ENCODE data around the gene BCAS3. TPM values are rescaled to one million over a fixed set of nuclear protein-coding genes. Genes with fewer than 3 reads are reported as not detected.

Gene BCAS3
- total RNA-seq, 4 donors from 2014 or later: 20.7 to 76.3 (median 39.8) TPM

GRCh38 chr17:61276806-61277205 is 599.2 kb downstream of the BCAS3 start:
- 91 to 92% methylated on average over 2 of the region's 2 CpGs for WGBS, 2 donors (ENCODE audit: low coverage in 1 of 2)
- in situ Hi-C loops (cut with MboI; ENCODE audit: low pct_ligation_motif_present in 1 of 4, low pct_unique_long_range_greater_than_20kb in 1 of 4, low sequenced_read_pairs in 3 of 4): no loop called here
- Histone ChIP-seq H3K4me3 (no peak overlapping the region), H3K27me3 (no peaks in the 10 kb centered on the region), H3K9me3 (no peaks in the 10 kb centered on the region), H3K27ac (no peak overlapping the region), H3K4me1 (no peaks in the 10 kb centered on the region), H3K36me3 (no peaks in the 10 kb centered on the region)
- no peak for DNase-seq
- intact Hi-C loops (cut with DNase I; ENCODE audit: low total_unique reads): no loop called here
- TF ChIP-seq EP300 (IDR thresholded peaks at IDR 0.05; ENCODE audit: low read depth): no peak
- TF ChIP-seq POLR2A (IDR thresholded peaks at IDR 0.05): no peak
- no peak for TF ChIP-seq POLR2AphosphoS5 (IDR thresholded peaks at IDR 0.05)
- TF ChIP-seq CTCF (IDR thresholded peaks at IDR 0.05): no peak

- DNase-seq: no peak
- intact Hi-C loops (cut with DNase I; ENCODE audit: low total_unique reads) (no loop called here), in situ Hi-C loops (cut with MboI; ENCODE audit: low pct_ligation_motif_present in 1 of 4, low pct_unique_long_range_greater_than_20kb in 1 of 4, low sequenced_read_pairs in 3 of 4) (no loop called here)
- Histone ChIP-seq H3K27ac (no peak overlapping the region), H3K4me3 (no peak overlapping the region), H3K4me1 (no peaks in the 10 kb centered on the region), H3K9me3 (no peaks in the 10 kb centered on the region), H3K27me3 (no peaks in the 10 kb centered on the region), H3K36me3 (no peaks in the 10 kb centered on the region)
- 57 to 60% methylated on average over 1 of the region's 1 CpG for WGBS, 2 donors (ENCODE audit: low coverage in 1 of 2)
- TF ChIP-seq CTCF (IDR thresholded peaks at IDR 0.05) (no peak), EP300 (IDR thresholded peaks at IDR 0.05; ENCODE audit: low read depth) (no peak), POLR2AphosphoS5 (IDR thresholded peaks at IDR 0.05) (no peak), POLR2A (IDR thresholded peaks at IDR 0.05) (no peak)
Measured at GRCh38 chr17:61279476-61280145, 602.0 kb downstream of the BCAS3 start.

GRCh38 chr17:61280338-61280737 is 602.7 kb downstream of the BCAS3 start:
- Histone ChIP-seq H3K9me3 (no peaks in the 10 kb centered on the region), H3K27me3 (no peaks in the 10 kb centered on the region), H3K36me3 (no peaks in the 10 kb centered on the region), H3K4me3 (no peak overlapping the region), H3K27ac (no peak overlapping the region), H3K4me1 (no peaks in the 10 kb centered on the region)
- in situ Hi-C loops (cut with MboI; ENCODE audit: low pct_ligation_motif_present in 1 of 4, low pct_unique_long_range_greater_than_20kb in 1 of 4, low sequenced_read_pairs in 3 of 4) (no loop called here), intact Hi-C loops (cut with DNase I; ENCODE audit: low total_unique reads) (no loop called here)
- TF ChIP-seq POLR2A (IDR thresholded peaks at IDR 0.05): no peak
- no peak for TF ChIP-seq EP300 (IDR thresholded peaks at IDR 0.05; ENCODE audit: low read depth)
- no peak for TF ChIP-seq CTCF (IDR thresholded peaks at IDR 0.05)
- no peak for TF ChIP-seq POLR2AphosphoS5 (IDR thresholded peaks at IDR 0.05)
- DNase-seq: no peak

- H3K27ac ChIP-seq: no peak overlapping the region
- H3K27me3 ChIP-seq: no peaks in the 10 kb centered on the region
- no peak for DNase-seq
- TF ChIP-seq POLR2A (IDR thresholded peaks at IDR 0.05) (no peak), POLR2AphosphoS5 (IDR thresholded peaks at IDR 0.05) (no peak), EP300 (IDR thresholded peaks at IDR 0.05; ENCODE audit: low read depth) (no peak), CTCF (IDR thresholded peaks at IDR 0.05) (no peak)
- WGBS, 2 donors (ENCODE audit: low coverage in 1 of 2): 89 to 90% methylated on average over 3 of the region's 3 CpGs
- H3K4me3 ChIP-seq: no peak overlapping the region
- intact Hi-C loops (cut with DNase I; ENCODE audit: low total_unique reads): no loop called here
- no peaks in the 10 kb centered on the region for H3K36me3 ChIP-seq
- no peaks in the 10 kb centered on the region for H3K4me1 ChIP-seq
- H3K9me3 ChIP-seq: no peaks in the 10 kb centered on the region
- in situ Hi-C loops (cut with MboI; ENCODE audit: low pct_ligation_motif_present in 1 of 4, low pct_unique_long_range_greater_than_20kb in 1 of 4, low sequenced_read_pairs in 3 of 4): no loop called here
Measured at GRCh38 chr17:61280851-61281250, 603.2 kb downstream of the BCAS3 start.

Data from transverse colon (tissue), 4 donors.